Subcutaneous abdominal adipose tissue (tissue), 5 donors: Measurements from ENCODE around the gene SSBP3.

ENCODE experiments used
- H3K27ac ChIP-seq: one replicate; pipeline ENCODE4 v1.7.0; 2013; ENCODE audit warnings: low read depth, mild to moderate bottlenecking, inconsistent platforms, low read length, moderate library complexity
- H3K27me3 ChIP-seq, 5 donors: one replicate each; pipeline ENCODE4 v1.7.0; 2013; ENCODE audit warnings: low read length in 5 of 5, inconsistent platforms in 1 of 5; ENCODE audit not compliant: control insufficient read depth in 5 of 5, insufficient read depth in 4 of 5
- H3K36me3 ChIP-seq, 5 donors: one replicate each; pipeline ENCODE4 v1.7.0; 2013; ENCODE audit warnings: low read length in 5 of 5; ENCODE audit not compliant: control insufficient read depth in 5 of 5, insufficient read depth in 5 of 5
- H3K4me1 ChIP-seq, 5 donors: one replicate each; pipeline ENCODE4 v1.7.0; 2013; ENCODE audit warnings: low read length in 5 of 5, mild to moderate bottlenecking in 3 of 5, moderate library complexity in 1 of 5; ENCODE audit not compliant: control insufficient read depth in 5 of 5, insufficient read depth in 5 of 5
- H3K4me3 ChIP-seq, 5 donors: one replicate each; pipeline ENCODE4 v1.7.0; 2013; ENCODE audit warnings: low read length in 5 of 5, low read depth in 1 of 5
- H3K9ac ChIP-seq, 5 donors: one replicate each; pipeline ENCODE4 v1.7.0; 2013; ENCODE audit warnings: low read length in 5 of 5, mild to moderate bottlenecking in 4 of 5, moderate library complexity in 3 of 5
- H3K9me3 ChIP-seq, 5 donors: one replicate each; pipeline ENCODE4 v1.7.0; 2013; ENCODE audit warnings: low read length in 5 of 5; ENCODE audit not compliant: control insufficient read depth in 5 of 5
- donor health status: healthy.
- donor health status: healthy.
- donor health status: healthy.
- donor health status: healthy.
- donor health status: healthy.

The SSBP3 gene

DNA sequence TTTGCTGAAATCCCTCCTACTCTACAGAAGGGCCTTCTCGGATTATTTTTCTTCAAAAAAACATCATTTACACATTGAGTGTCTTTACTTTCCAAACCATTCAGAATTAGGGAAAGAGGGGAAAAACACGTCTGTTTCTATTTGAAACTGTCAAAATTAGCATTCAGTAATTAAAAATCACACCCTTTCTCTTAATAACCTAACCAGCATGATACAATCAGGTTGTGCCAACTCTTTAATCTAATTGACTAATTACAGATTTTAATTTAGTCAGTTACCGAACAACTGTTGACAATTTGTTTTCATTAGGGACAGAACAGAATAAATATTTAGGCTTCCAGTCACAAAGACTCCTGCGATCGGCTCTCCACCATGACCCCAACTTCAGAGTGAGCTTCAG, 18.8 kb downstream of the SSBP3 start:
- no peaks in the 10 kb centered on the region for H3K27me3 ChIP-seq
- H3K4me1 ChIP-seq: peaks cover 3 to 35% (median 24%) of the 10 kb centered on the region in 5 donors
- H3K36me3 ChIP-seq: peaks cover under 1 to 29% (median 11%) of the 10 kb centered on the region in 5 donors
- no peak overlapping the region for H3K27ac ChIP-seq
- no peak overlapping the region for H3K4me3 ChIP-seq
- H3K9ac ChIP-seq: no peak overlapping the region
- H3K9me3 ChIP-seq: no peaks in the 10 kb centered on the region

DNA sequence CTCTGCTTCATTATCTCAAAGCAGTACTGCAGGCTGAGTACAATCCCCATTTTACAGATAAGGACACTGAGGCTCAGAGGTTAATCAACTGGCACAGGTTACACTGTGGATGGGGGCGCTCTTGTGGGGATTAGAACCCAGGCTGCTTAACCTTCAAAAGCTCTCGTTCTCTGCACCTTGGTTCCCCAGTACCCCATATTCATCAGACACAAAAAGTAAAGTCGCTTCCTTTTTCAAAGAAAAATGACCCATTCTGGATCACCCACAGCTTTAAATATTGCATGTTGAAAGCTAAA, 20.5 kb downstream of the SSBP3 start:
- Histone ChIP-seq H3K9me3 (no peaks in the 10 kb centered on the region), H3K36me3 (peaks cover 0 to 13% (median 0%) of the 10 kb centered on the region in 5 donors), H3K27me3 (no peaks in the 10 kb centered on the region), H3K27ac (no peak overlapping the region), H3K4me1 (peaks cover 0 to 22% (median 14%) of the 10 kb centered on the region in 5 donors), H3K4me3 (no peak overlapping the region), H3K9ac (no peak overlapping the region)

DNA sequence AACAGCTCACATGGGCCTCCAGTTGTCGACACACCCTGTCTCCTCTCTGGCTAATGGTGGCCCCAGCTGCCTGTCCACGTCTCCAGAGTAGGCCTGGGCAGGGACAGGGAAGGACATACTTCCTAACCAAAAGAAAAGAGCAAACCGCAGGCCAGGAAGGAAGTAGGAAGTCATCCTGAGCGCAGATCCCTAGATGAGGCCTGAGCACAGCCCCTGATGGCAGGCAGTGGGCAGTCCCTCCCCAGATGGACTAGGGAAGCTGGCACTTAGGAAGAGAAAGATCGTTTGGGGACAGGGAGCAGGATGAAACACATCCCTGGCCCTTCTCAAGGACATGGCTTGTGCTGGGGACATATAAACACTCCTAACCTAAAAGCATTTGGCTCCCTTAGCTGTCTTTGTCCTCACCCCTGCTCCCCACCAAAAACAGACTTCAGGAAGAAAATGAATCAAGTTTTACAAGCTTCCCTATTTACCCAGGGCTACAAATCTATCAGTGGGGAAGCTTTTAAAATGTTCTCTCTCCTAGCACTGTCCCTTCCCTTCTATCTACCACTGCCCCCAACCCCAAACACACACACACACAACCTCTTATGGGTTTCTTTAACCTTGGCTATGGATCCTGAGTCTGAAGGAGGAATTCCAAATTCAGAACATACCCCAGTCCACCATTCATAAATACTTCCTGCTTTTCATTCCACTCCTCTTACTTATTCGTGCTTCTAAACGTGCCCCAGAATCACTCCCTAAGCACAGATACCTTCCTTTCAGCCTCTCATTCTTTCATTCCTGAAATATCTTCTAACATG, 21.1 kb downstream of the SSBP3 start:
- Histone ChIP-seq H3K27me3 (no peaks in the 10 kb centered on the region), H3K4me1 (peaks cover 0 to 23% (median 15%) of the 10 kb centered on the region in 5 donors), H3K27ac (peak overlapping the region; percentile 18), H3K4me3 (no peak overlapping the region), H3K9ac (peak overlapping the region in 1 of 5 donors; percentile 40), H3K9me3 (no peaks in the 10 kb centered on the region), H3K36me3 (peaks cover 0 to 13% (median 0%) of the 10 kb centered on the region in 5 donors)

DNA sequence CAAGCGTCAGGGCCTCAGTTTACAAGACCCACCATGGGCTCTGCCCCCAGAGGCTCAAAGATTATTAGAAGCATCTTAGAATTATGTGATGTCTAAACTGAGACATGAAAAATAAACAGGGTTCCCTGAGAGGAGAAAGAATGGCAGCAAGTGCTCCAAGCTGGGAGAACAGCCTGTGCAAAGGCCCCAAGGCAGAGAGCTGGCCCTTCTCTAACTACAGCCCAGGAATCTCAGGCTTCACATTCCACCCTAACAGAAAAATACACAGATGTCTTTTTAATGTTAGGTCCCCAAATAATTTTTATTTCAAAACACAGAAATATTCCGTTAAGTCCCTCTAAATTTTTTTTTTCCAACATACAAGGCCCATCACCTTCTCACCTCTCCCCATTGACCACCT, 21.7 kb downstream of the SSBP3 start:
- Histone ChIP-seq H3K4me1 (peaks cover 2 to 29% (median 19%) of the 10 kb centered on the region in 5 donors), H3K36me3 (peaks cover 0 to 13% (median 0%) of the 10 kb centered on the region in 5 donors), H3K27ac (peak overlapping the region; percentile 18), H3K9ac (peak overlapping the region in 1 of 5 donors; percentile 40), H3K4me3 (no peak overlapping the region), H3K27me3 (no peaks in the 10 kb centered on the region), H3K9me3 (no peaks in the 10 kb centered on the region)

DNA sequence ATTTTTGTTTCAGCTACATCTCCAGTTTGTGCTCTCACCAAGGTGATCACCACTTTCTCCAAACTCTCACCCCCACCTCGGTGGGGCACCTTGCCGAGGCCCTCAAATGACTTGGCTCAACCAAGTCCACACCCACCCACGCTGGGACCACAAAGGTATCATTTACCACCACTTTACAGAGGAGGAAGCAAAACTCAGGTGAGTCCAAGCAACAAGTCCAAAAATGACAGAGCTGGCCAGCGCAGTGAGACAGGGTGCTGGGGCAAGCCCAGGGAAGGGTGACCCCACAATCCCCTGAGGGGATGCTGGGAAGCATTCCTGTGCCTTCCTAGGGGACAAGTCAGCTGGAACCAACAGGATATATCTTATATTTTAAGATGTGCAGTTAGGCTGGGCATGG, 24.7 kb downstream of the SSBP3 start:
- Histone ChIP-seq H3K36me3 (no peaks in the 10 kb centered on the region), H3K9me3 (no peaks in the 10 kb centered on the region), H3K9ac (no peak overlapping the region), H3K4me1 (peaks cover 4 to 56% (median 28%) of the 10 kb centered on the region in 5 donors), H3K27ac (no peak overlapping the region), H3K27me3 (no peaks in the 10 kb centered on the region), H3K4me3 (no peak overlapping the region)

DNA sequence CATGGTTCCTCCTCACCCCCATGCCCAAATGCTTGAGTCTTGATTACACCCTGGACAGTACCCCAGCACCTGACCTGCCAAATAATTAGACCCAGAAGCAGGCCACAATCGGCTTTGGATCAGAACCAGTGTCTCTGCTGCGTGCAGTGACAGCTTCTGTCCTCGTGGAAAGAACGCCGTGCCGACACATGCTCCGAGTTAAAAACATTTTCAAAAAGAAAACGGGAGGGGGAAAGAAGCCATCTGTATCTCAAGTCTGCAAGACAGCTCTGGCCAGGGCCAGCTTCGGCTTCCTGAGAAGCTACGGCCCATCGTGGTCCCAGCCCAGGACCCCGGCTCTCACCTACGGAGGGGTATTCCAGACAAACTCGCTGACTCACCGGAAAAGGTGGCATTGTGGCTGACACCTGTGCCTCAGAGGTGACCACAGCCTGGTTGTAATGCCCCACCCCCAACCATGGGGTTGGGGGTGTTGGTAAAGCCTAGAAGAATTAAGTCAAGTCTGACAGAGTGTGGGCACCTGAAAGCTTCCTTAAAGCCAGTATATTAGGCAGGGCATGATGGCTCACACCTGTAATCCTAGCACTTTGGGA, 25.8 kb downstream of the SSBP3 start:
- no peaks in the 10 kb centered on the region for H3K9me3 ChIP-seq
- H3K4me3 ChIP-seq: peak overlapping the region in 3 of 5 donors; percentile 17 to 45 (median 38)
- H3K36me3 ChIP-seq: no peaks in the 10 kb centered on the region
- H3K9ac ChIP-seq: peak overlapping the region in 1 of 5 donors; percentile 11
- peaks cover 4 to 58% (median 25%) of the 10 kb centered on the region in 5 donors for H3K4me1 ChIP-seq
- no peaks in the 10 kb centered on the region for H3K27me3 ChIP-seq
- no peak overlapping the region for H3K27ac ChIP-seq

DNA sequence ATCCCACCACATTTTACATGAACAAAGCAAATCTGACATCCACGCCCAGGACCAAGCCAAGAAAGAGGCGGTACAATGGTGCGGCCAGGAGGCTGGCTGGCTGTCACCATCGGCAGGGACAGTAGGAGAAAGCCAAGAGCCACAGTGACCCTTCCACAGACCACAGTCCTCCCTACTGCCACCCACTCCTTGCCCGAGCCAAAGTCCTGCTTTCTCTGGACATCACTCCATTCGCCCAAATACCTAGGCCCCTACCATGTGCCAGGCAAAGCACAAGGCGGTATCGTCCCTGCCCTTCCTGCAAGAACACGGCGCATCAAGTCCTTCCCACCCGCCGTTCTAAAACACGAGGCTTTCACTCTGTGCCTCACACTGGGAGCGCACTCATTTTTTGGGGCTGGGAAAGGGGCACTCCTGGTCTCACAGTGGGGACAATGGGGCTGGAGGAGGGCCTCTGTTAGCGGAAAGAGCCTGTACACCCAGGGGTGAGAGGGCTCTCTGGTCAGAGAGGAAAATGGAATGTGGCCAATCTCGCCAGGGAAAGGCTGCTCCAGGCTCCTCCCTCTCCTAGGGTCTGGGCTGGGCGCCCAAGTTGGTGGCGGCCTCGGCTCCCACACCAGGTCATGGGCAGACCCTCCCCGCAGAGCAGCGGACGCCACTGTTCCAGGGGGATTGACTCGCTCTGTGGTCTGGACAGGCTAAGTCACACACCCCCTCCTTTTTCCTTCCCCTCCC, 26.5 kb downstream of the SSBP3 start:
- peak overlapping the region in 1 of 5 donors; percentile 11 for H3K9ac ChIP-seq
- H3K27ac ChIP-seq: no peak overlapping the region
- peak overlapping the region in 3 of 5 donors; percentile 17 to 45 (median 38) for H3K4me3 ChIP-seq
- no peaks in the 10 kb centered on the region for H3K9me3 ChIP-seq
- no peaks in the 10 kb centered on the region for H3K36me3 ChIP-seq
- peaks cover 5 to 56% (median 25%) of the 10 kb centered on the region in 5 donors for H3K4me1 ChIP-seq
- H3K27me3 ChIP-seq: no peaks in the 10 kb centered on the region

DNA sequence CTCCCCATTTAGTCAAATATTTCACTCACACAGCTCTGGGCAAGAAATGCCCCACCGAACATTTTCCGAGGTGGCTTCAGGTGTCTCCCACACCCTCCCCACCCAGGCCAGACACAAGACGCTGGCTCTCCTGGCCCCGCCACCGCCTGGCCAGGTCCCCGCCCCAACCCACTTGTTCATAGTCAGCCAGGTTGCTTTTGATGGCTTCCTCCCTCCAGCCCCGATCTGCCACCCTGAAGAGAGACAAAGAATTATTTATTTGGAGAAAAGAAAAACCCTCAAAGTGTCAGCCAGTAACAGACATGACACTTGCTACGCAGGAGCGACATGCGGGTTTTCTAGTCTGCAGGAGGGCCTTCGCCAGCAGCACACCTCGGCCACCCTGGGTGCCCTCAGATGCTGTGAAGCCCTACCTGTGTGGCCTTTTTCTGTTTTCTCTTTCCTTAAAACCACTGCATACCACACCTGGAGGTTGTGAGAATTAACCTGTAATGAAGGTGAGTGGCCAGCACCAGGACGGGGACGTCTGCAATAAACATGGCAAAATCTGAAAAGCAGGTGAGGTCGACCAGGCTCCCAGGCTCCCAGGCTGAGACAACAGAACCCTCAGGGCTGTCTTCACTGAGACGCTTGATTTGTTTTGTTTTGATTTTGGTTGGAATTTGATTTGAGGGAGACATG, 27.2 kb downstream of the SSBP3 start:
- Histone ChIP-seq H3K9me3 (no peaks in the 10 kb centered on the region), H3K9ac (no peak overlapping the region), H3K36me3 (peaks cover 0 to under 1% (median 0%) of the 10 kb centered on the region in 5 donors), H3K27ac (no peak overlapping the region), H3K4me1 (peaks cover 6 to 52% (median 27%) of the 10 kb centered on the region in 5 donors), H3K27me3 (no peaks in the 10 kb centered on the region), H3K4me3 (peak overlapping the region in 1 of 5 donors; percentile 29)

DNA sequence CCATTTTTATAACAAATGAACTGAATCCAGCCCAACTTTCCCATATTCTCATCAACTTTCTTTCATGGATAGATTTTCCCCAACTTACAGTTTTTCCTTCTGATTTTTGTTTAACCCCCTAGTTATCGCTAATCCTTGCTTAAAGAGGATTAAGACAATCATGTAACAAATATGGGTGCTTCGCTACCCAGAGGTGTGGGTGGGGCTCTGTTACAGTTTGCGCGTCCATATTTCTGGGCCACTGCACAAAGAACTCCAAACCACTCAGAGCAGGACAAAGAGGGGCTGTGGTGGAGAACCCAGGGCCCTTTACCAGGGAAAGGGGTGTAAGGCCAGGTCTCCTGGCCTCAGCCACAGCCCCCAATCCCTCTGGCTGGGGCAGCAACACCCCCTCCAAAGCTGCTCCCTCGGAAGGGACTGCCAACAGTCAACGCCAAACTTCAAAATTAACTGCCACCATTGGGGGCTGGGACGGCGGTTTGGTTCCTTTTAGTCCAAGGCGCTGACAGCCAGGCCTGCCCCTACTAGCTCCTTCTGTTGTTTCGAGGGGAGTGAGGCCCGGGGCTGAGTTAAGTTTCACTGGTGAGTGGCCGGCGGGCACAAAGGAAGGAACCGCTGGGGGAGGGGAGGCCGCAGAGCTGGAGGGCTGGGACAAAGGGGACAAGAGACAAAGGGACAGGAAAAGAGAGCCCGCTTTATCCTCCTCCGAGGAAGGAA, 27.9 kb downstream of the SSBP3 start:
- H3K4me3 ChIP-seq: peak overlapping the region in 1 of 5 donors; percentile 29
- H3K36me3 ChIP-seq: peaks cover 0 to 3% (median 0%) of the 10 kb centered on the region in 5 donors
- H3K27me3 ChIP-seq: no peaks in the 10 kb centered on the region
- H3K4me1 ChIP-seq: peaks cover 6 to 52% (median 27%) of the 10 kb centered on the region in 5 donors
- H3K9ac ChIP-seq: peak overlapping the region in 2 of 5 donors; percentile 23 to 55
- no peaks in the 10 kb centered on the region for H3K9me3 ChIP-seq
- no peak overlapping the region for H3K27ac ChIP-seq
